HK-2 (cell line): ENCODE results near the gene LOC101059915.
"Not testable (repeated sequence)": the region's sequence is repeated elsewhere in the genome, so short reads cannot be mapped to it uniquely, and the experiment has no call there.

Source experiments
- DNase-seq: peaks from one replicate; pipeline ENCODE4 v3.0.0-alpha.2; 2018; ENCODE audit not compliant: unreplicated experiment

Gene LOC101059915

GRCh38 chrX:71640002-71640401 is 27.3 kb upstream of the LOC101059915 start:
- no peak for DNase-seq

- DNase-seq: not testable (repeated sequence)
Measured at GRCh38 chrX:71644406-71644805, 22.9 kb upstream of the LOC101059915 start.

- DNase-seq: no peak
Measured at GRCh38 chrX:71650333-71650969, 16.9 kb upstream of the LOC101059915 start.

GRCh38 chrX:71652405-71652804 is 14.9 kb upstream of the LOC101059915 start:
- peak; percentile 32 for DNase-seq

GRCh38 chrX:71653344-71653743 is 14.0 kb upstream of the LOC101059915 start:
- DNase-seq: no peak

- no peak for DNase-seq
Measured at GRCh38 chrX:71657267-71657666, 10.1 kb upstream of the LOC101059915 start.

GRCh38 chrX:71659342-71659741 is 8.0 kb upstream of the LOC101059915 start:
- no peak for DNase-seq

- DNase-seq: no peak
Measured at GRCh38 chrX:71659959-71660358, 7.4 kb upstream of the LOC101059915 start.

GRCh38 chrX:71660562-71661416 is 6.6 kb upstream of the LOC101059915 start:
- no peak for DNase-seq

- no peak for DNase-seq
Measured at GRCh38 chrX:71661919-71662318, 5.4 kb upstream of the LOC101059915 start.

GRCh38 chrX:71662654-71663053 is 4.7 kb upstream of the LOC101059915 start:
- not testable (repeated sequence) for DNase-seq

- not testable (repeated sequence) for DNase-seq
Measured at GRCh38 chrX:71663238-71663637, 4.1 kb upstream of the LOC101059915 start.

GRCh38 chrX:71664202-71664601 is 3.1 kb upstream of the LOC101059915 start:
- DNase-seq: peak; percentile 38

GRCh38 chrX:71664889-71665491 is 2.4 kb upstream of the LOC101059915 start:
- no peak for DNase-seq

- DNase-seq: no peak
Measured at GRCh38 chrX:71665747-71666146, 1.6 kb upstream of the LOC101059915 start.

GRCh38 chrX:71666240-71667223 is 814 bp upstream of the LOC101059915 start:
- DNase-seq: no peak

GRCh38 chrX:71668248-71668595 is 876 bp downstream of the LOC101059915 start:
- no peak for DNase-seq

GRCh38 chrX:71669492-71669891 is 2.1 kb downstream of the LOC101059915 start:
- DNase-seq: no peak

- not testable (repeated sequence) for DNase-seq
Measured at GRCh38 chrX:71669947-71670346, 2.6 kb downstream of the LOC101059915 start.

- DNase-seq: no peak
Measured at GRCh38 chrX:71671043-71671780, 3.9 kb downstream of the LOC101059915 start.

GRCh38 chrX:71671938-71672337 is 4.6 kb downstream of the LOC101059915 start:
- no peak for DNase-seq
